Suprapubic skin (tissue), 4 donors: ENCODE measurements around the gene KIAA1217.

Experiments used
- EP300 ChIP-seq: sonication (generic); formaldehyde crosslinking; IDR thresholded peaks from one replicate; pipeline ENCODE4 v1.6.1; 2017; ENCODE audit warnings: antibody characterized with exemption
- POLR2A ChIP-seq, 2 donors: fragments of 450-650 bp; IDR thresholded peaks; one replicate each; pipeline ENCODE4 v1.6.1; 2017; ENCODE audit warnings: antibody characterized with exemption in 2 of 2, mild to moderate bottlenecking in 2 of 2, moderate library complexity in 2 of 2
- POLR2AphosphoS5 ChIP-seq, 3 donors: sonication (generic); formaldehyde crosslinking; IDR thresholded peaks; one replicate each; pipeline ENCODE4 v1.6.1; 2017; ENCODE audit warnings: antibody characterized with exemption in 3 of 3
- TF ChIP-seq, protein P1 (sequence below), 2 donors: fragments of 200-600 bp in 1 of 2; fragments of 450-650 bp in 1 of 2; sonication (generic) in 1 of 2; IDR thresholded peaks; one replicate each; pipeline ENCODE4 v1.5.1; 2016 to 2019; ENCODE audit warnings: antibody characterized with exemption in 2 of 2, mild to moderate bottlenecking in 1 of 2, moderate library complexity in 1 of 2

DNA sequence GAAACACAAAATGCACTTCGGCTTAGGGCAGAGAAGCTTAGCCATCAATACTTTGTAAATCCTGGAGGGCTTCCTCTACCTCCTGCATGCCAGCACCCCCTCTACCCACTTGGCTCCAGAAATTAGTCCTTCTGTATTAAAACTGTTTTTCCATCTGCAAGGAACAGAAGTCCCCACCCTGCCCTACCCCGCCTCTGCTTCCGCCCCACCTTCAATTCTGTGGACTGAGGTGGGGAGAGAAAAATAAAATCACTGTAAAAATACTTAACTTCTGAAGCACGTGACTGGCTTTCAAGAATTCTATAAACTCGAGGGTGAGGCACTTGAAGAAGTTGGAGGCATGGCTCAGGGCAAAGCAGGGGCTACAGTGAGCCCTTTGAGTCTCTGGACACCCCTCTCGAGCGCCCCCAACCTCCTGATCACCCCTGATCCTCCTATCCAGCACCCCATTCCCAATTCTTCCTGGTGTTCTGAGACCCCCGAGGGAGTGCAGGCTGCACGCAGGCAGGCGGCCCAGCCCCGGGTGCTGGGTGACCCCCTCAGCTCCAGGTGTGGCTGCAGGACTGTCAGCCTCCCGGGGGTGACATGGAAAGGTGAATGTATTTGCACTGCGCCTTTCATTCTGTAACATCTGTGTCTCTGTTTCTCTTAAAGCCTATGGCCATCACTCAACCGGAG, 7.3 kb upstream of the KIAA1217 start:
- TF ChIP-seq, protein P1, sequence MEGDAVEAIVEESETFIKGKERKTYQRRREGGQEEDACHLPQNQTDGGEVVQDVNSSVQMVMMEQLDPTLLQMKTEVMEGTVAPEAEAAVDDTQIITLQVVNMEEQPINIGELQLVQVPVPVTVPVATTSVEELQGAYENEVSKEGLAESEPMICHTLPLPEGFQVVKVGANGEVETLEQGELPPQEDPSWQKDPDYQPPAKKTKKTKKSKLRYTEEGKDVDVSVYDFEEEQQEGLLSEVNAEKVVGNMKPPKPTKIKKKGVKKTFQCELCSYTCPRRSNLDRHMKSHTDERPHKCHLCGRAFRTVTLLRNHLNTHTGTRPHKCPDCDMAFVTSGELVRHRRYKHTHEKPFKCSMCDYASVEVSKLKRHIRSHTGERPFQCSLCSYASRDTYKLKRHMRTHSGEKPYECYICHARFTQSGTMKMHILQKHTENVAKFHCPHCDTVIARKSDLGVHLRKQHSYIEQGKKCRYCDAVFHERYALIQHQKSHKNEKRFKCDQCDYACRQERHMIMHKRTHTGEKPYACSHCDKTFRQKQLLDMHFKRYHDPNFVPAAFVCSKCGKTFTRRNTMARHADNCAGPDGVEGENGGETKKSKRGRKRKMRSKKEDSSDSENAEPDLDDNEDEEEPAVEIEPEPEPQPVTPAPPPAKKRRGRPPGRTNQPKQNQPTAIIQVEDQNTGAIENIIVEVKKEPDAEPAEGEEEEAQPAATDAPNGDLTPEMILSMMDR (IDR thresholded peaks at IDR 0.05): no peak
- TF ChIP-seq POLR2AphosphoS5 (IDR thresholded peaks at IDR 0.05) (no peak), POLR2A (IDR thresholded peaks at IDR 0.05) (no peak), EP300 (no peak)
